Measurements from ENCODE around the gene CHL1.

CHL1 gene

DNA sequence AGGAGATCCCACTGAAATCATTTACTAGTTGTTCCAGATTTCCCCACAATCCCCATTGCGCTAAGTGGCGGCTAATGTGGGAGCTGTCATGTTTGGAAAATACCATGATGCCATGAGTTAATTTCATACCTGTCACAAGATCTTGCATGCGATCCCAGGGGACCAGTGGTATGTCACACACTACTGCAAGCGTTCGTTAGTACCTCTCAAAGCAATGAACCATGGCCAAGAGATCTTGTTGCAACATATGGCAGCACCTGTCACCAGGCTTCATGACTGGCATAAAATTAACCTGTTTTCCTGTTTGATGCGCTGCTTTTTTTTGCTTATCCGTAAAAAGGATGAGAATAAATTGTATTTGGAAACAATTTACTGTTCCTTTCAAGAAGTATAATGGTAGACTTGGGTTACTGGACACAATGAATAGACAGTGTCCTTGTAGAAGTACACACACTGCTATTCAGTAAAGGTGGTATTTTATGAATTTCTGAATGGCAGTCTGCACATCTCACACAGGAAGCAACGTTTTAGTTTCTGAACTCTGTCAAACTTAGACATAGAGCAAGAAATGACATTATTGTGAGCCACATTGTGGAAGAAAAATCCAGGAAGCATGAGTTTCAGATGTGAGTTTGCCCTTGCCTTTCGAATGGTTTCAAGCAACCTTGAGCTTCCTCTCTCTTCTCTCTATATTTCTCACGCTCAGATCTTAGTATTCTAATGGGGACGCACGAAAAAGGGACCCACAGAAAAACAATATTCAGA is 81.9 kb downstream of the CHL1 start:
- no peak for DNase-seq (ENCODE audit: low read depth, low spot score)

DNA sequence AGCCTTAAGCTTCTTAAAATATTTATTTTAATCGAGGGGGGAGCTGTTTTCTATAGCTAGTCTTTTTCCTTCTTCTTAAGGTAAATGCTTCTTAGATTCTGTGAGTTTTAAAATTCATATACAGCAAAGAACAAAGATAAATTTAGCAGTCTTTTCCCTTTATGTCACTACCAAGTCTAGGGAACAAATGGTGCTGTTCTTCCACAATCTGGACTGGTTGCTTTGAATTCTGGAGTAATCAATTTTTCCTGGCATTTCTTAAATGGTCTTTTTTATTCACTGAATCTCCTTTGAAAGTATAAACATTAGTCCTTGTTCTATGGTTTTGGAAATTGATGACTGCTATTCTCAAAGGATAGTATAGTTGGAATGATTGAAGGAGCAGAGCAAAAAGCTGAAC is 82.8 kb downstream of the CHL1 start:
- no peak for DNase-seq (ENCODE audit: low read depth, low spot score)

DNA sequence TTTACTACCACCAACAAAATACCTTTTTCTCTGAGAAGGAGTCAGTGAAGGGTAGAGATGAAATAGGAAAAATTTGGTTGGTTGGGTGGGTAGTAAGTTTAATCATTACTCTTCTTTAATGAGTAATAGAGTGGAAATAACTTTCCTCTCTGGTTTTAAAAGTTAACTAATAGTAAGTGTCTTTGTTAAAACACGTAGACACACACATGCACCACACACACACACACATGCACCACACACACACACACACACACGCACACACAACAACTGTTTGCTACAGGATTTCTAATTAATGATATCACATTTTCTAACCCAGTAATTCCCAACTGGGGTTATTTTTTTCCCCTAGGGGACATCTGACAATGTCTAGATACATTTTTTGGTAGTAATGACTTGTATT is 84.1 kb downstream of the CHL1 start:
- no peak for DNase-seq (ENCODE audit: low read depth, low spot score)

DNA sequence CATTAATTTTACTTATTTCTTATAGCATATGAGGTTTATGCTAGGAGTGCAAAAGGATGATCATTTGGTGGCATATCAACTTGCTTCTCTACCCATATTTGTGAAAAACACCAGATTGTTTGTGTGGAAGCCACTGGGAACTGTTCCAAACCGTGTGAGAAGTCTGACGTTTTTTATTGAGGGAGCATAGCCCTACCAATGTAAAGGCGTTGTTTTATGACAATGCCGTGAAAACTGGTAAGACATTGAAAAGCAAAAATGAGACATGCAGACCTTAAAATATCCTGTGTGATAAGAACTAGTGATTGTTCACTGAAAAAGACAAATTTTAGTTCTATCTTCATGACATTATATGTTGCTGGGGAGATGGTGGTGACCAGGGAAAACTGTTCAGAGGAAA is 87.8 kb downstream of the CHL1 start:
- DNase-seq (ENCODE audit: low read depth, low spot score): no peak

DNA sequence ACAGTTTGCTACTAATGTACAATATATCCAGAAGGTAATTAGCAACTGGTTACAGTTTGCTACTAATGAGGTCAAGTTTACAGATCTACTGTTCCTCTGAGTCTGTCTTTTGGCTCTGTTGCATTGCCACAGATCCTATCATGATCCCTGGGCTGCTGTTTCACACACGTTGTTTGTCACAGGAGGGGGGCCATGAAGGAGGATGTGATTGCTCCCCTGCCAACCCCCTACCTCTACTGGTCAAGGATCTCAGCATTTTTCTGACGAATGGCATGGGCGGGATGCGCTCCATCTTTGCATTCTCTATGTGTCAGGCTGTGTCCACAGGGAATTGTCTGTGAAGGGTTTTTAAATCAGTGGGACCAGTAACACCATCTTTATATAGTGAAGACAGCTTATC is 91.9 kb downstream of the CHL1 start:
- no peak for DNase-seq (ENCODE audit: low read depth, low spot score)

DNA sequence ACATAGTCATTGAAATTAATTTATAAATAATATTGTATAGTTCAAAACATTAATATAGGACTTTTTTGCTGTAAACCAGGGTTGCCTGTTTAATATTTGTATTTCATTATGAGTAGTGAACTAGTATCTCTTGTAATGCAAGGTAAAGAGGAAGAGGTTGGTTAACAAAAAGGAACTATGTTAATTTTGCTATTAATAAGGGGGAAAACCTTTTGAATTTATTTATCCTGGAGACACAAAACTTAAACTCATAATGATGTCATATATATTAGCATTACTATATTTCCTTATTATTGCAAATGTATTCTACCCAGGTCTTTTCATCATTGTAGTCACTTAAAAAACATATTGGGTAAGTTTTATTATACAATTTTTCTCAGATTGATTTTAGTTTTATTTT is 94.5 kb downstream of the CHL1 start:
- no peak for DNase-seq (ENCODE audit: low read depth, low spot score)

DNA sequence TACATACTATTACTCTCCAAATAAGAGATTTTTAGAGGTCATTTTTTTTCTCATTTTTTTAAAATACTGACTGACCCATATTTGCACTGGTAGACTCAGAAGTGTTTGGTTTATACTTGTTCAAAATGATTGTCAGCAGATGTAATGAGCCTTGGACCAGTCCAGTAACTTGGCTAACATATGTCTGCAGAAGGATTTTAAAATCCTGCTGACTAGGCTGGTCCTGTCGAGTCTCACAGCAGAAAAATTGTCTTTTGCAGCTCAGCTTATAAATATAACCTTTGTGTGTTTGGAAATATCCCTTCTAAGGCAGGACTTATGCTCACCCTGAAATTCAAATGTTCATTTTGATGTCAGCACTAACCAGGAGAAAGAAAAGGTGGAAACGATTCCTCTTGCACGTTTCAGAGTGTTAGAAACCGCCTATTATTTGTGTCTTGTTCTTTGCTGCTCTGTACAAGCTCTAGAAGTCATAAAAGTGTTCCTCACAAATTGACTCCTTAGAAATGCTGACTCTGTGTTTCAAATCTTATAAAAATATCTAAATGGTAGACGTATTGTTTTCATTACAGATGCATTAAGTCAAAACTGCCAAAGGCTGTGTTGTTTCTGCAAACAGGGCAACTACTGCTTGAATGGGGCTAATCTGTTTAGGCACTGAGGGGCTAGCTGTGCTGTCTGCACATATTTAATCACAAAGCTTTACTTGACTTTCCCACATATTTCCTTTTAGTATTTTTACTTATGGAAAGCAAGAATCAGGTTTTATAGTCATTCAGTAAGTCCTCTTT is 95.3 kb downstream of the CHL1 start:
- DNase-seq (ENCODE audit: low read depth, low spot score): no peak

DNA sequence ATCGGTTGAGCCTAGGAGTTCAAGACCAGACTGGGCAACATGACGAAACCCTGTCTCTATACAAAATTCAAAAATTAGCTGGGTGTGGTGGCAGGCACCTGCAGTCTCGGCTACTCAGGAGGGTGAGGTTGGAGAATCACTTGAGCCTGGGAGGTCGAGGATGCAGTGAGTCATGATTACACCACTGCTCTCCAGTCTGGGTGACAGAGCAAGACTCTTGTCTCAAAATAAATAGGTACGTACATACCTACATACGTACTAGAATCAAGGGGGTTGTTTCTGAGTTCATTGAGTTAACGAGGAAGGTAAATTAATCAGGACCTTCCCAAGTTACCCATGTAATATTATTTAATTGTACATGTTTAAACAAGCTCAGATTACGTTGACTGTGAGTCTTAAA is 97.5 kb downstream of the CHL1 start:
- DNase-seq (ENCODE audit: low read depth, low spot score): no peak

DNA sequence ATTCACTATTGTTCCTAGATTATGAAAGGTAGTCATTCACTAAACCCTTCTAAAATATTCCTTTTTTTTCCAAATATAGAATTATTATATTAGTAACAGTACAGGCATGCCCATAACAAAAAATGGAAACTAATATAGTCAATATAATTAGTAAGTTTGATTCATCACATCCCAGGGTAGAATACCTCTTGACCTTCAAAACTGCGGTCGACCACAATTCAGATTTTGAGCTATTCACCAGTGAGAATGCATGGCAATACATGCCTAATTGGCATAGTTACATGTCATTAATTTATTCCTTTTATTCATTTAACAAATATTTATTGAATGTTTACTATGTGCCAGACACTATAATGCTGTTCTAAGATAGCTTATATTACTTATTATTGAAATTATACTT is 98.0 kb downstream of the CHL1 start:
- no peak for DNase-seq (ENCODE audit: low read depth, low spot score)

DNA sequence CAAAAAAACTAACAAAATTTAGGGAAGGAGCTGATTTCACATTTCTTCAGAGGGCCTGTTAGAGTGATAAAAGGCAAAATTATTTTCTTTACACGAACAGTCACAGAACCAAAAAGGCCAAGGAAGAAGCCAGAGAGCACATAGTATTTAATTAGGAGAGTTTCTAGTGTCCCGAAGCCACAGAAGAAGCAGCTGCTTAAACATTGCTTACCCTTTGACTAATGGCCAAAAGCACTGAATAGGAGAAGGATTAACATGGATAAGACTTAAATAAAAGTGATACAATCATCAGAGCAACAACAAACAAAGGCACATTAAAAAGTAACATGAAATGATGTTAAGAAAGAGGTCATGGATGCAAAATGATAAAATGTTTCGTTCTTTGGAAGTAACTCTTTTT is 98.6 kb downstream of the CHL1 start:
- DNase-seq (ENCODE audit: low read depth, low spot score): no peak

DNA sequence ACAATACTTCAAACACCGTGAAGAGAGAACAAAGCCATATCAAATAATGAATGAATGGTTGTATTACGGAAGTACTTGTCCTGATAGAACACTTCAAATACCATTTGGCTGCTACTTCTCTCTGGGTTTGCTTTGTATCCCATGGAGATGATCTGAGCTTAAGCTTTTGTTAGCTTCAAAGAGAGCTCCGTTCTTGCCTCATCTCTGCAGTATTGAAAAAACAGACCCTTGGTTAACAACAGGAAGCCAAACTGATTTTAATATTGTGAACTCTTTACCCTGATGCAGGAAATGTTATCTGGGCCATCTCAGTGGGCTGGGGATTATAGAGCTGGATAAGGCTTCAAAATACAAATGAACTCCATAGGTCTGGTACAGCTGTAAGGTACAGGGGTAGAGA is 101.0 kb downstream of the CHL1 start:
- DNase-seq (ENCODE audit: low read depth, low spot score): no peak

DNA sequence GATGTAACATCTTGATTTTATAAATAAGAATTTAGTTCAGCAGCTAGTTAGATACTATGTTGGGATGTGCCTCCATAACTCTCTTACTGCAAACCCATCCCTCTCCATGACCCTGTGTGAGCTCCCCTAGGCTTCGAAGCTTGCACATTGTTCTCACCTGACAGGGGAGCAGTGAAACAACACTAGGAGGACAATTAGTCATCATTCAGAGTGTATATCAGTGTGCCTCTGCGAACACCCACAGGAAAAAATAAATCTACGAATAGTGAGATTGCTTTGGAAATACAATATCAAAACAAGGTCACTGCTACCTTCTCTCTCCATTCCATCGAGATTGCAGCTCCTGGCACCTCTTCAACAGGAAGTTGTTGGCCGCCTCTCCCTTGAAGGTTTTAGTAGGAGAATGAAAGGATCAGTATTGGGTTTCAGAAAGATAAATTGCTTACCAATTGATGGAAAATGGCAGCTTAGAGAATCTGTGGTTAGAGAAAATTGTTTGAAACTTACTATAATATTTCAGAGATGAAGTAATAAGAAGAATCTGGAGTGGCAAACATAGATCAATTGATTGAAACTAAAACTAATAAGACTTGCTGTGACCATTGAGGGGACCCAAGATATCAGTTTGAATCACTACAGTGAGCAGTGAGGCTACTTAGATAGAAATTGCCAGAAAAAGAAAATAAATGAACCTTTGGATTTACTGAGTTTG is 103.2 kb downstream of the CHL1 start:
- DNase-seq (ENCODE audit: low read depth, low spot score): no peak

DNA sequence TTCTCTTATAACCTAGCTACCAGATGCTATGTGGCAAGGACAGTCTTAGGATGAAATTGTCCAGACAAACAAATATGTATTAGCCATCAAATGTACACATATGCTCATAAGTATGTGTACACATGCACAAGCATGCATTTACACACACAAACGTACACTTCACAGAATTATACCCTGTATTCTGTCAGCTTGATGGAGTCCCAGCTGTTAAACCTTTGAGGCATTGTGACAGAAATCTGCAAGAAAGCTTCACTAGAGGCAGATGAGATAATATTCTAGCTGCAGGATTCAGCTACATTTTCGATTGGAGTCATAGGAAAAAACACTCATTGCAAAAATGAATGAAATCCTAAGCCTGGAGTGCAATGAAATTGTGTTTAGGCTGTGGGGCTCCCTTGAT is 110.6 kb downstream of the CHL1 start:
- no peak for DNase-seq (ENCODE audit: low read depth, low spot score)

DNA sequence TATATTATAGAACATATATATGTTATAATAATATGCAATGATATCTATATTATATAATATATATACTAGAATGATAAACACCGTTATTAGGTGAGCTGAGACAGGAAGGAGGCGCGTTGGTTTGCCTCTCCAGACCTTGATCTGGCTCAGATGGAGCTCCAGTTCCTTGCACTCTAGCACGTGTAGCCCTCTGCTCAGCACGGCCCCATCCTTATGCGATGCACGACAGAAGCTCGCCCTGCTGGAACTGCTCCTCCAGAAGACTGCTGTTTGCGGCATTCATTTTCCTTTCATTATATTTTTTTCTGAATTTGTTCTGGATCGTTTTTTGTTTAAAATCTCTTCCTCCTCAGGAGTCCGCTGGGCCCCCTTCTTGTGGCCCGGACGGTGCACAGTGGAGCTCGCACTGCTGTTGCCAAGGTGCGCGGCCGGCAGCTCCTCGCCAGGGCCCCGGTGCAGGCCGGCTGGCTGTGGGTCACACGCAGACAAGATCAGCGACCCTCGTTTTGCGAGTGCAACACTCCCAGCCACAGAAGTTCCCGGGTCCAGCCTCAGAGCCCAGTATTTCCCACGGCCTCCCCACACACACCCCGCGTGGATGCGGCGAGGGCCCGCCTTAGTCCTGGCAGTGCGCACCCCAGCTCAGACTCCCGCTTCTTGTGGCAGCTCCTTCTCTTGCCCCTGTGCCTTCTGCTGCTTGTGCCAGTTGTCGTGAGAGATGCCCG is 112.2 kb downstream of the CHL1 start:
- no peak for DNase-seq (ENCODE audit: low read depth, low spot score)

DNA sequence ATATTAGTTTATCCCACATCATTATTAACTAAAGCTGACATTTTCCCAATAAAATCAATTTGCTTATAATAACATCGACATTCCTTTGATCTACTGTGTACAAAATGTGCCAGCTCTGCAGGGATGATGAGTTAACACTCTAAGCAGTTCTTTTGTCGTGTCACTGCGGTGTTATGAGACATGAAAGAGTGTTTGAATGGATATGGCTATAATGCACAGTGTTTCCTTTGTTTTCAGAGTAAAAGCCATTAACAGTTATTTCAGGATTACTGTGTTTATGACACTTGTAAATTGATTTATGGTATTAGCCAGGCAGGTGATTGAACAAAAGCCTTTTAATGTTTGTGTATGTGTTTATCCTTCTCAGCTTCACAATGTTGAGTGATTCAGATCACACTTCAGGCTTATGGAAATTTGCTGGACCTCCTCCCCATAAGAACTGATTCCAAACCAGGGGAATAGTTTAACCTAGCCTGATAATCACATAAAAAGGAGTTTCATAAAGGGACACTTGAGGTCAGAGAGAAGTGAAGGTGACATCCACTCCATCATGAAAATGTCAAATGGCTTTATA is 115.7 kb downstream of the CHL1 start:
- no peak for DNase-seq (ENCODE audit: low read depth, low spot score)

DNA sequence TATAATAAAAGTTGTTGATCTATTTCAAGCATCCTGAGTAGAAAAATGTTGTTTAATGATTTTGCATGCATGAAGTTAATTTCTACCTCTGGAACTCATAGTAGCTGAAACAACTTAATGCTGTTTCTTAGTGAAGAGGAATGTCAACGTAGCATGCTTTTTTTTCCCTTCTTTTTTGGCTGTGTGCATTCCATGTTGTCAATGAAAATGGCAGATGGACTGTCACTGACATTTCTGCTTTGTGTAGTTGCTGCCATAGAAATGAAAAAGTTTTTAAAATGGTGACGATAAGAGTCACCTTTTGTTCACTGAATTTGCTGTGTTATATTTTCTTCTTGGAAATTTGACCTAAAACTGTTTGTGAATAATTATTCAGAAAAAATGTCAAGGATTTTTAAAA is 116.3 kb downstream of the CHL1 start:
- no peak for DNase-seq (ENCODE audit: low read depth, low spot score)

DNA sequence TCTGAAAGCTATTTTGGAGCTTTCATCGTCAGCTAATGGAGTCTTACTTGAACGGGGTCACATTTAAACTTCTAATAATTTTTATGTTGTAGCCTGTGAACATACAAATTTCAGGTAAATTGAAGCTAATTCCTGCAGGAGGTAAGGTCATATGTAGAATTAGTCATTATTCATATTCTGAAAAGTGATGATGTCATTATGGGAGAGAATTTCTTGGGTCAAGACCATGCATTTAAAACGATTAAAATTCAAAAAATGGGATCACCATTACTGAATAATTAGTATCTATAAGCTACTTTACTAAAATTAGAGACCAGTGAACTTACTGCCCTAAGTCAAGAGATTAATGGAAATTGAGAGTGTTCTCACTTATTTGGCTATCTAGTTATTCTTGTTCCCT is 120.4 kb downstream of the CHL1 start:
- DNase-seq (ENCODE audit: low read depth, low spot score): no peak

DNA sequence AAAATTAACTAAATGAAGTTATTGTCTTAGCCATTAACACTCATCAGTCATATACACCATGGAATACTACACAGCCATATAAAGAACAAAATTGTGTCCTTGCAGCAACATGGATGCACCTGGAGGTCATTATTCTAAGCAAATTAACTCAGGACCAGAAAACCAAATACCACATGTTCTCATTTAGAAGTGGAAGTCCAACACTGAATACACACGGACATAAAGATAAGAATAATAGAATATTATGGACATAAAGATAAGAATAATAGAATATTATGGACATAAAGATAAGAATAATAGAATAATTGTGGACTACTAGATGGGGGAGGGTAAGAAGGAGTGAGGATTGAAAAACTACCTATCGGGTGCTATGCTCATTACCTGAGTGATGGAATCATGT is 122.3 kb downstream of the CHL1 start:
- DNase-seq (ENCODE audit: low read depth, low spot score): no peak

DNA sequence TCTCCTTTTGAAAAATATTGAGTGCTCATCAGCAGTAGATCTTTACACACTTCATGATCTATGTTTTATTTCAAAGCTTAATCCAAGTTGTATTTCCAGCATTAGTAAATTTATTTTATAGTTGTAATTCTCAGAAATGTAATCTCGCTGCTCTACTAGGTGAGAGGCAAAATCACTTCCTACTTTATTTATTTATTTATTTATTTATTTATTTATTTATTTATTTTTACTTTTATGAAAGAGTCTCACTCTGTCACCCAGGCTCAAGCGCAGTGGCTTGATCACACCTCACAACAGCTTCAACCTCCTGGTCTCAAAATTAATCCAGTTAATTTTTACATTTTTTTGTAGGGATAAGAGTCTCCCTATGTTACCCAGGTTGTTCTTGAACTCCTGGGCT is 127.9 kb downstream of the CHL1 start:
- no peak for DNase-seq (ENCODE audit: low read depth, low spot score)

DNA sequence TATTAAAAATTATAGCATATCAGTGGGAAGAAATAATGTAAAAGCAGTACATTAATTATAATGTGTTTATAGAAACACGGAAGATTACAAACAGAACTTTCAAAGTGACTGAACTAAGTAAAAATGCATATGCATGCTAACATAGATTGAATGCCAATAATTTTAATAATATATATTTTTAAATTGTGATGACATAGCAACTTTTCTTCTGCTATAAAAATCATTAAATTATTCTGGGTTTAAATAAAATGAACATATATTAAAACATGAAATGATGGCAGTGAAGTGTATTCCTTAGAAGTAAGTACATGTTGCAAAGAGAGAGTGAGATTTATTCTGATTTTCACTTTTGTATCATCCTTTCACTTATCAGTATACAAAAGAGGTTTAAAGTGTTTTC is 128.9 kb downstream of the CHL1 start:
- DNase-seq (ENCODE audit: low read depth, low spot score): no peak

DNA sequence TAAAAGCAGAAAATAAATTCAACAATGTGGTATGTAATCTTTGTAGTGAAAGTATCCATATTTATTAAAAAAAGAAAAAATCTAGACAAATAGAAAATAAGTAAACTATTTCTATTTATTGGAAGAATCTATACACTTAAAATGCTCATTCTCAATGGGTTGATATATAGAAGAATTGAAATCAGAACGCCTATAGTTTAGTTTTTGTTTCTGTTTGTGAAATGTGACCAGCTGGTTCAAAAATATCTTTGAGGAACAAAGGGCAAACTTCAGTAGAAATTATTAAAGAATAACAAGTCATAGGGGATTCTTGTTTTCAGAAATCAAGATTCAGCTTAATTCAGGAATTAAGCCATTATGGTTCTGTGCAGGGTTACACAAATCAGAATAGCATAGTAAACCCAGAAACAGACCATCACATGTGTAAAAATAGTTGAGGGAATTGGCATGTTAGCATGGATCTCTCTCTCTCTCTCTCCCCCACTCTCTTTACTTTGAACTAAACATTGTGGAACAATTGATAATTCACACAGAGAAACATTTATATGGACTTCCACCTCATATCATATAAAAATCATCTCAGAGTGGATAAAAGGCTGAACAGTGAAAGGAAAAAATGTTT is 134.0 kb downstream of the CHL1 start:
- DNase-seq (ENCODE audit: low read depth, low spot score): no peak
